Measurements from ENCODE around the gene CASP8AP2. TPM values are rescaled to one million over a fixed set of nuclear protein-coding genes. Genes with fewer than 3 reads are reported as not detected.

The CASP8AP2 gene
- total and polyA plus RNA-seq, 2 experiments from 2014 or later = 31.3 to 75.5 TPM

DNA sequence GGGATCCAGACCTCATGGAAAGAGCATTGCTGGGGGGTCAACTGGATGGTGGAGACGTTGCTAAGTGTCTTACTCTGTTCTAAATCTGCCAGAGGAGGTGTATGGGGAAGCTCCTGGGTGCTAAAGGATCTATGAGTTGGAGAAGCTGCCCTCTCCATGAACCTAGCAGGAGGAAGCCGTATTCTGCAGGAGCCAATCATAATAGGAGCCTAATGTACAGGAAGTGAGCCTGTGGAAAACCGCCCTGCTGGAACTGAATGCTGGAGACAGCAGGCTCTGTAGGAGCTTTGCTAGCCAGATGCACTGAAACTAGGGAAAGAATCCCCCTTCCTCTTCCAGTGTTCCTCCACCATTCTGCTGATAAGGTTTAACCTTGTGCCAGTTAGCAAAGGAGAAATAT lies 10.9 kb downstream of the CASP8AP2 start (continued):
- TF ChIP-seq, protein P1, sequence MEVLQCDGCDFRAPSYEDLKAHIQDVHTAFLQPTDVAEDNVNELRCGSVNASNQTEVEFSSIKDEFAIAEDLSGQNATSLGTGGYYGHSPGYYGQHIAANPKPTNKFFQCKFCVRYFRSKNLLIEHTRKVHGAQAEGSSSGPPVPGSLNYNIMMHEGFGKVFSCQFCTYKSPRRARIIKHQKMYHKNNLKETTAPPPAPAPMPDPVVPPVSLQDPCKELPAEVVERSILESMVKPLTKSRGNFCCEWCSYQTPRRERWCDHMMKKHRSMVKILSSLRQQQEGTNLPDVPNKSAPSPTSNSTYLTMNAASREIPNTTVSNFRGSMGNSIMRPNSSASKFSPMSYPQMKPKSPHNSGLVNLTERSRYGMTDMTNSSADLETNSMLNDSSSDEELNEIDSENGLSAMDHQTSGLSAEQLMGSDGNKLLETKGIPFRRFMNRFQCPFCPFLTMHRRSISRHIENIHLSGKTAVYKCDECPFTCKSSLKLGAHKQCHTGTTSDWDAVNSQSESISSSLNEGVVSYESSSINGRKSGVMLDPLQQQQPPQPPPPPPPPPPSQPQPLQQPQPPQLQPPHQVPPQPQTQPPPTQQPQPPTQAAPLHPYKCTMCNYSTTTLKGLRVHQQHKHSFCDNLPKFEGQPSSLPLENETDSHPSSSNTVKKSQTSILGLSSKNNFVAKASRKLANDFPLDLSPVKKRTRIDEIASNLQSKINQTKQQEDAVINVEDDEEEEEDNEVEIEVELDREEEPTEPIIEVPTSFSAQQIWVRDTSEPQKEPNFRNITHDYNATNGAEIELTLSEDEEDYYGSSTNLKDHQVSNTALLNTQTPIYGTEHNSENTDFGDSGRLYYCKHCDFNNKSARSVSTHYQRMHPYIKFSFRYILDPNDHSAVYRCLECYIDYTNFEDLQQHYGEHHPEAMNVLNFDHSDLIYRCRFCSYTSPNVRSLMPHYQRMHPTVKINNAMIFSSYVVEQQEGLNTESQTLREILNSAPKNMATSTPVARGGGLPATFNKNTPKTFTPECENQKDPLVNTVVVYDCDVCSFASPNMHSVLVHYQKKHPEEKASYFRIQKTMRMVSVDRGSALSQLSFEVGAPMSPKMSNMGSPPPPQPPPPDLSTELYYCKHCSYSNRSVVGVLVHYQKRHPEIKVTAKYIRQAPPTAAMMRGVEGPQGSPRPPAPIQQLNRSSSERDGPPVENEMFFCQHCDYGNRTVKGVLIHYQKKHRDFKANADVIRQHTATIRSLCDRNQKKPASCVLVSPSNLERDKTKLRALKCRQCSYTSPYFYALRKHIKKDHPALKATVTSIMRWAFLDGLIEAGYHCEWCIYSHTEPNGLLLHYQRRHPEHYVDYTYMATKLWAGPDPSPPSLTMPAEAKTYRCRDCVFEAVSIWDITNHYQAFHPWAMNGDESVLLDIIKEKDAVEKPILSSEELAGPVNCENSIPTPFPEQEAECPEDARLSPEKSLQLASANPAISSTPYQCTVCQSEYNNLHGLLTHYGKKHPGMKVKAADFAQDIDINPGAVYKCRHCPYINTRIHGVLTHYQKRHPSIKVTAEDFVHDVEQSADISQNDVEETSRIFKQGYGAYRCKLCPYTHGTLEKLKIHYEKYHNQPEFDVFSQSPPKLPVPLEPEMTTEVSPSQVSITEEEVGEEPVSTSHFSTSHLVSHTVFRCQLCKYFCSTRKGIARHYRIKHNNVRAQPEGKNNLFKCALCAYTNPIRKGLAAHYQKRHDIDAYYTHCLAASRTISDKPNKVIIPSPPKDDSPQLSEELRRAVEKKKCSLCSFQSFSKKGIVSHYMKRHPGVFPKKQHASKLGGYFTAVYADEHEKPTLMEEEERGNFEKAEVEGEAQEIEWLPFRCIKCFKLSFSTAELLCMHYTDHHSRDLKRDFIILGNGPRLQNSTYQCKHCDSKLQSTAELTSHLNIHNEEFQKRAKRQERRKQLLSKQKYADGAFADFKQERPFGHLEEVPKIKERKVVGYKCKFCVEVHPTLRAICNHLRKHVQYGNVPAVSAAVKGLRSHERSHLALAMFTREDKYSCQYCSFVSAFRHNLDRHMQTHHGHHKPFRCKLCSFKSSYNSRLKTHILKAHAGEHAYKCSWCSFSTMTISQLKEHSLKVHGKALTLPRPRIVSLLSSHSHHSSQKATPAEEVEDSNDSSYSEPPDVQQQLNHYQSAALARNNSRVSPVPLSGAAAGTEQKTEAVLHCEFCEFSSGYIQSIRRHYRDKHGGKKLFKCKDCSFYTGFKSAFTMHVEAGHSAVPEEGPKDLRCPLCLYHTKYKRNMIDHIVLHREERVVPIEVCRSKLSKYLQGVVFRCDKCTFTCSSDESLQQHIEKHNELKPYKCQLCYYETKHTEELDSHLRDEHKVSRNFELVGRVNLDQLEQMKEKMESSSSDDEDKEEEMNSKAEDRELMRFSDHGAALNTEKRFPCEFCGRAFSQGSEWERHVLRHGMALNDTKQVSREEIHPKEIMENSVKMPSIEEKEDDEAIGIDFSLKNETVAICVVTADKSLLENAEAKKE (CRISPR knock-in tag; IDR thresholded peaks at IDR 0.05) = no peak
- TF ChIP-seq, protein P2, sequence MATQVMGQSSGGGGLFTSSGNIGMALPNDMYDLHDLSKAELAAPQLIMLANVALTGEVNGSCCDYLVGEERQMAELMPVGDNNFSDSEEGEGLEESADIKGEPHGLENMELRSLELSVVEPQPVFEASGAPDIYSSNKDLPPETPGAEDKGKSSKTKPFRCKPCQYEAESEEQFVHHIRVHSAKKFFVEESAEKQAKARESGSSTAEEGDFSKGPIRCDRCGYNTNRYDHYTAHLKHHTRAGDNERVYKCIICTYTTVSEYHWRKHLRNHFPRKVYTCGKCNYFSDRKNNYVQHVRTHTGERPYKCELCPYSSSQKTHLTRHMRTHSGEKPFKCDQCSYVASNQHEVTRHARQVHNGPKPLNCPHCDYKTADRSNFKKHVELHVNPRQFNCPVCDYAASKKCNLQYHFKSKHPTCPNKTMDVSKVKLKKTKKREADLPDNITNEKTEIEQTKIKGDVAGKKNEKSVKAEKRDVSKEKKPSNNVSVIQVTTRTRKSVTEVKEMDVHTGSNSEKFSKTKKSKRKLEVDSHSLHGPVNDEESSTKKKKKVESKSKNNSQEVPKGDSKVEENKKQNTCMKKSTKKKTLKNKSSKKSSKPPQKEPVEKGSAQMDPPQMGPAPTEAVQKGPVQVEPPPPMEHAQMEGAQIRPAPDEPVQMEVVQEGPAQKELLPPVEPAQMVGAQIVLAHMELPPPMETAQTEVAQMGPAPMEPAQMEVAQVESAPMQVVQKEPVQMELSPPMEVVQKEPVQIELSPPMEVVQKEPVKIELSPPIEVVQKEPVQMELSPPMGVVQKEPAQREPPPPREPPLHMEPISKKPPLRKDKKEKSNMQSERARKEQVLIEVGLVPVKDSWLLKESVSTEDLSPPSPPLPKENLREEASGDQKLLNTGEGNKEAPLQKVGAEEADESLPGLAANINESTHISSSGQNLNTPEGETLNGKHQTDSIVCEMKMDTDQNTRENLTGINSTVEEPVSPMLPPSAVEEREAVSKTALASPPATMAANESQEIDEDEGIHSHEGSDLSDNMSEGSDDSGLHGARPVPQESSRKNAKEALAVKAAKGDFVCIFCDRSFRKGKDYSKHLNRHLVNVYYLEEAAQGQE (IDR thresholded peaks at IDR 0.05; ENCODE audit: unreplicated experiment) = no peak
- no peak for TF ChIP-seq ZNF114 (CRISPR knock-in tag; IDR thresholded peaks at IDR 0.05)

DNA sequence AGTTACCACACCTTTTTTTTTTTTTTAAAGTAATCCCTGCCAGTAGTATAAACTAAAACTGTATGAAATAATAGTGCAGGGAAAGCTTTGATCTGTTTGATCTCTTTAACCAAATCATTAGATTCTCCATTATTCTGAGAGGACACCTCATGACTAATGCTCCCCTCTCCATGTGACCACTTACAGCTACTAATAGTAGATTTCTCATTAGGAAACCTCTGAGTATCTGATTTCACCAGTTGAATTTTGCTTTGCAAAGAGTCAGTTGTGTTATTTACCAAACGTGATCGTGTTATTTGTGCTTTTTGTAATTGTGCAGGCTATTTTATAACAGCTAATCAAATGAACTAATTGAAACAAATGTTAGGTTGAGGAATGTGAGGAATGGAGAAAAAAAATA lies 12.5 kb downstream of the CASP8AP2 start:
- Mint-ChIP-seq H3K4me1 (peaks cover 4% of the 10 kb centered on the region; the same call in 2 of the 3 replicates), H3K9me3 (no peaks in the 10 kb centered on the region), H3K27ac (peak overlapping the region; percentile 63), H3K36me3 (ENCODE audit: low read depth) (peaks cover 28% of the 10 kb centered on the region; the same call in 2 of the 3 replicates), H3K4me3 (no peak overlapping the region), H3K27me3 (ENCODE audit: insufficient read depth, low read depth, poor library complexity) (peaks cover 4% of the 10 kb centered on the region)
- Histone ChIP-seq H3K27ac (ENCODE audit: low read depth) (no peak overlapping the region), H3K36me3 (ENCODE audit: insufficient read depth) (peaks cover 9% of the 10 kb centered on the region), H3K79me2 (replicated peaks; ENCODE audit: insufficient read depth) (peaks cover 98% of the 10 kb centered on the region), H3F3A (replicated peaks; ENCODE audit: low read depth) (no peaks in the 10 kb centered on the region), H4K20me1 (replicated peaks; ENCODE audit: insufficient read depth) (peaks cover 49% of the 10 kb centered on the region), H3K9me2 (ENCODE audit: insufficient read depth) (no peaks in the 10 kb centered on the region), H3K4me2 (no peak overlapping the region), H3K4me1 (ENCODE audit: insufficient read depth) (no peaks in the 10 kb centered on the region), H3K4me3 (no peak overlapping the region), H2AFZ (no peak overlapping the region), H3K27me3 (ENCODE audit: insufficient read depth) (no peaks in the 10 kb centered on the region)
- no peak for ATAC-seq
- no peak for DNase-seq (ENCODE audit: low spot score)
- TF ChIP-seq, protein P3, sequence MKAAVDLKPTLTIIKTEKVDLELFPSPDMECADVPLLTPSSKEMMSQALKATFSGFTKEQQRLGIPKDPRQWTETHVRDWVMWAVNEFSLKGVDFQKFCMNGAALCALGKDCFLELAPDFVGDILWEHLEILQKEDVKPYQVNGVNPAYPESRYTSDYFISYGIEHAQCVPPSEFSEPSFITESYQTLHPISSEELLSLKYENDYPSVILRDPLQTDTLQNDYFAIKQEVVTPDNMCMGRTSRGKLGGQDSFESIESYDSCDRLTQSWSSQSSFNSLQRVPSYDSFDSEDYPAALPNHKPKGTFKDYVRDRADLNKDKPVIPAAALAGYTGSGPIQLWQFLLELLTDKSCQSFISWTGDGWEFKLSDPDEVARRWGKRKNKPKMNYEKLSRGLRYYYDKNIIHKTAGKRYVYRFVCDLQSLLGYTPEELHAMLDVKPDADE (IDR thresholded peaks at IDR 0.05) = no peak
- TF ChIP-seq STAT1 (IDR thresholded peaks at IDR 0.05; ENCODE audit: unreplicated experiment) (no peak), ZNF114 (CRISPR knock-in tag; IDR thresholded peaks at IDR 0.05) (no peak)
